Neural cell (in vitro differentiated cells): Measurements from ENCODE around the gene DNAJC19. TPM values are rescaled to one million over a fixed set of nuclear protein-coding genes. Genes with fewer than 3 reads are reported as not detected.

Experiments used
- H2AFZ ChIP-seq: fragments of 200-600, 300-800 bp; sonication (generic), shearing (Covaris generic); 2 replicates; pipeline ENCODE4 v1.6.0; 2014; ENCODE audit warnings: low read depth, mild to moderate bottlenecking, antibody characterized with exemption, low read length, moderate library complexity
- H3F3A ChIP-seq: fragments of 200-600 bp; shearing (Covaris generic); 2 replicates; pipeline ENCODE4 v1.6.1; 2016; ENCODE audit warnings: mild to moderate bottlenecking, moderate library complexity, mixed read lengths, antibody characterized with exemption, low read length; ENCODE audit not compliant: insufficient read depth, poor library complexity, severe bottlenecking
- H3K27ac ChIP-seq: fragments of 200-600, 300-800 bp; sonication (generic), shearing (Covaris generic); 2 replicates; pipeline ENCODE4 v1.5.1; 2014; ENCODE audit warnings: mild to moderate bottlenecking, low read length, moderate library complexity
- H3K27me3 ChIP-seq: fragments of 300-800, 200-600 bp; sonication (generic), shearing (Covaris generic); 2 replicates; pipeline ENCODE4 v1.6.0; 2014; ENCODE audit warnings: mild to moderate bottlenecking, low read depth, low read length, moderate library complexity; ENCODE audit not compliant: insufficient read depth
- H3K36me3 ChIP-seq: fragments of 300-800, 200-600 bp; sonication (generic), shearing (Covaris generic); 2 replicates; pipeline ENCODE4 v1.5.1; 2014; ENCODE audit warnings: mild to moderate bottlenecking, antibody characterized with exemption, low read length, moderate library complexity; ENCODE audit not compliant: insufficient read depth
- H3K4me2 ChIP-seq: fragments of 300-800, 200-600 bp; sonication (generic), shearing (Covaris generic); 2 replicates; pipeline ENCODE4 v1.6.0; 2014; ENCODE audit warnings: mild to moderate bottlenecking, low read length
- H3K4me3 ChIP-seq: fragments of 300-800, 200-600 bp; sonication (generic), shearing (Covaris generic); 2 replicates; pipeline ENCODE4 v1.5.1; 2014; ENCODE audit warnings: mild to moderate bottlenecking, low read length, moderate library complexity
- H3K79me2 ChIP-seq: fragments of 200-600 bp; shearing (Covaris generic); replicated peaks from 2 replicates; pipeline ENCODE4 v1.6.0; 2014; ENCODE audit warnings: mild to moderate bottlenecking, low read length, moderate library complexity; ENCODE audit not compliant: insufficient read depth
- H3K9ac ChIP-seq: fragments of 300-800, 200-600 bp; sonication (generic), shearing (Covaris generic); 2 replicates; pipeline ENCODE4 v1.6.1; 2016; ENCODE audit warnings: mild to moderate bottlenecking, low read length, mixed read lengths
- H3K9me2 ChIP-seq: fragments of 200-600 bp; shearing (Covaris generic); 2 replicates; pipeline ENCODE4 v1.6.1; 2016; ENCODE audit warnings: mild to moderate bottlenecking, low read length, mixed read lengths; ENCODE audit not compliant: insufficient read depth
- H3K9me3 ChIP-seq: fragments of 200-600, 300-800 bp; sonication (generic), shearing (Covaris generic); 2 replicates; pipeline ENCODE4 v1.6.1; 2016; ENCODE audit warnings: mild to moderate bottlenecking, mixed run types, low read length, moderate library complexity, mixed read lengths
- H4K20me1 ChIP-seq: fragments of 200-600 bp; shearing (Covaris generic); 2 replicates; pipeline ENCODE4 v1.6.1; 2016; ENCODE audit warnings: mild to moderate bottlenecking, mixed run types; ENCODE audit not compliant: insufficient read depth
- CTCF ChIP-seq: fragments of 450-650 bp; IDR thresholded peaks from 2 replicates; pipeline ENCODE4 v1.5.1; 2014; ENCODE audit warnings: antibody characterized with exemption, mild to moderate bottlenecking, moderate library complexity; ENCODE audit not compliant: poor library complexity, severe bottlenecking
- EP300 ChIP-seq: fragments of 450-650 bp; conservative IDR thresholded peaks from 2 replicates; pipeline ENCODE4 v1.6.1; 2014; ENCODE audit warnings: antibody characterized with exemption, mild to moderate bottlenecking, moderate library complexity; ENCODE audit not compliant: poor library complexity, severe bottlenecking
- EZH2 ChIP-seq: fragments of 200-600, 300-800 bp; shearing (Covaris generic), sonication (generic); IDR thresholded peaks from 2 replicates; pipeline ENCODE4 v1.6.1; 2014; ENCODE audit warnings: antibody characterized with exemption, low read length, borderline replicate concordance, mild to moderate bottlenecking; ENCODE audit not compliant: insufficient read depth, poor library complexity, severe bottlenecking
- MXI1 ChIP-seq: fragments of 450-650 bp; conservative IDR thresholded peaks from 2 replicates; pipeline ENCODE4 v1.6.1; 2014; ENCODE audit warnings: antibody characterized with exemption, mild to moderate bottlenecking; ENCODE audit not compliant: poor library complexity, severe bottlenecking
- POLR2AphosphoS5 ChIP-seq: IDR thresholded peaks from 2 replicates; pipeline ENCODE4 v1.6.1; 2012
- RAD21 ChIP-seq: fragments of 450-650 bp; conservative IDR thresholded peaks from 2 replicates; pipeline ENCODE4 v1.6.1; 2014; ENCODE audit warnings: antibody characterized with exemption, mild to moderate bottlenecking, moderate library complexity
- SMC3 ChIP-seq: fragments of 450-650 bp; conservative IDR thresholded peaks from 2 replicates; pipeline ENCODE4 v1.6.1; 2014; ENCODE audit warnings: antibody characterized with exemption, mild to moderate bottlenecking, moderate library complexity; ENCODE audit not compliant: poor library complexity
- TAF1 ChIP-seq: IDR thresholded peaks from 2 replicates; pipeline ENCODE4 v1.6.1; 2012; ENCODE audit warnings: low read depth
- polyA plus RNA-seq: library from polyadenylated mRNA; depleted of rRNA; stranded (reverse); fragments of >200 nt; gene quantifications from 2 replicates; pipeline ENCODE4 v1.2.3, GENCODE V29; 2014
- TF ChIP-seq, protein P1 (sequence below): IDR thresholded peaks from 2 replicates; pipeline ENCODE4 v1.6.1; 2012; ENCODE audit warnings: borderline replicate concordance

DNAJC19 gene
- polyA plus RNA-seq, 1 donor from 2014 or later, result 80.3 TPM

GRCh38 chr3:180981912-180982311 lies 7.6 kb downstream of the DNAJC19 start:
- Histone ChIP-seq H3K4me3 (no peak overlapping the region), H3K9me3 (no peaks in the 10 kb centered on the region), H3K9me2 (no peaks in the 10 kb centered on the region), H3K79me2 (no peaks in the 10 kb centered on the region), H3K4me2 (no peak overlapping the region), H2AFZ (no peak overlapping the region), H3K36me3 (peaks cover 6% of the 10 kb centered on the region), H3K27me3 (no peaks in the 10 kb centered on the region), H4K20me1 (no peaks in the 10 kb centered on the region), H3K27ac (no peak overlapping the region), H3F3A (no peaks in the 10 kb centered on the region), H3K9ac (no peak overlapping the region)
- TF ChIP-seq RAD21 (no peak), SMC3 (no peak), CTCF (no peak), EP300 (no peak), POLR2AphosphoS5 (no peak), MXI1 (no peak), EZH2 (no peak), TAF1 (no peak)
- TF ChIP-seq, protein P1, sequence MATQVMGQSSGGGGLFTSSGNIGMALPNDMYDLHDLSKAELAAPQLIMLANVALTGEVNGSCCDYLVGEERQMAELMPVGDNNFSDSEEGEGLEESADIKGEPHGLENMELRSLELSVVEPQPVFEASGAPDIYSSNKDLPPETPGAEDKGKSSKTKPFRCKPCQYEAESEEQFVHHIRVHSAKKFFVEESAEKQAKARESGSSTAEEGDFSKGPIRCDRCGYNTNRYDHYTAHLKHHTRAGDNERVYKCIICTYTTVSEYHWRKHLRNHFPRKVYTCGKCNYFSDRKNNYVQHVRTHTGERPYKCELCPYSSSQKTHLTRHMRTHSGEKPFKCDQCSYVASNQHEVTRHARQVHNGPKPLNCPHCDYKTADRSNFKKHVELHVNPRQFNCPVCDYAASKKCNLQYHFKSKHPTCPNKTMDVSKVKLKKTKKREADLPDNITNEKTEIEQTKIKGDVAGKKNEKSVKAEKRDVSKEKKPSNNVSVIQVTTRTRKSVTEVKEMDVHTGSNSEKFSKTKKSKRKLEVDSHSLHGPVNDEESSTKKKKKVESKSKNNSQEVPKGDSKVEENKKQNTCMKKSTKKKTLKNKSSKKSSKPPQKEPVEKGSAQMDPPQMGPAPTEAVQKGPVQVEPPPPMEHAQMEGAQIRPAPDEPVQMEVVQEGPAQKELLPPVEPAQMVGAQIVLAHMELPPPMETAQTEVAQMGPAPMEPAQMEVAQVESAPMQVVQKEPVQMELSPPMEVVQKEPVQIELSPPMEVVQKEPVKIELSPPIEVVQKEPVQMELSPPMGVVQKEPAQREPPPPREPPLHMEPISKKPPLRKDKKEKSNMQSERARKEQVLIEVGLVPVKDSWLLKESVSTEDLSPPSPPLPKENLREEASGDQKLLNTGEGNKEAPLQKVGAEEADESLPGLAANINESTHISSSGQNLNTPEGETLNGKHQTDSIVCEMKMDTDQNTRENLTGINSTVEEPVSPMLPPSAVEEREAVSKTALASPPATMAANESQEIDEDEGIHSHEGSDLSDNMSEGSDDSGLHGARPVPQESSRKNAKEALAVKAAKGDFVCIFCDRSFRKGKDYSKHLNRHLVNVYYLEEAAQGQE, result no peak

DNA sequence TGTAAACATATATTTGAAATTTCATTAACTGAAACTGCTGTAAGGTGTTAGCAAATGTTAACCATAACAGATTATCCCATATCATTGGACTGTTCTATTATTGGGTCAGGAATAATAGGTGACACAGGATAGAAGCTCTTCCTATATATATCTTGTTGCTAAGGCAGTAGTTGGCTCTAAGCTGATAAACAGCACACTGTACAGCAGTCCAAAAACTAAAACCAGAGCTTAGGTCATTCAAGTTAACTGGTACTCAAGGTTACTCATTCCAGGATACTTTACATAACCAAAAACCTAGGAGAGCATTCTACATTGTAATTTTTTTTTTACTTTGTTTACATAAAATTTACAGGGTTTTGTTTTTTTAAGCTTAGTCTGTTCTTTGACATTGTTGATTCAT lies 8.9 kb downstream of the DNAJC19 start:
- TF ChIP-seq SMC3 (no peak), MXI1 (no peak), EZH2 (no peak), TAF1 (no peak), EP300 (no peak), POLR2AphosphoS5 (no peak), CTCF (no peak), RAD21 (no peak)
- TF ChIP-seq, protein P1, result no peak
- H3K27ac ChIP-seq, result no peak overlapping the region
- H3K9ac ChIP-seq, result no peak overlapping the region
- no peak overlapping the region for H2AFZ ChIP-seq
- H3K27me3 ChIP-seq, result no peaks in the 10 kb centered on the region
- peaks cover 9% of the 10 kb centered on the region for H3K36me3 ChIP-seq
- H3K9me2 ChIP-seq, result no peaks in the 10 kb centered on the region
- H3F3A ChIP-seq, result no peaks in the 10 kb centered on the region
- H4K20me1 ChIP-seq, result no peaks in the 10 kb centered on the region
- no peak overlapping the region for H3K4me3 ChIP-seq
- H3K9me3 ChIP-seq, result no peaks in the 10 kb centered on the region
- H3K4me2 ChIP-seq, result no peak overlapping the region
- no peaks in the 10 kb centered on the region for H3K79me2 ChIP-seq
